ENCODE data around the gene UBFD1.

Gene UBFD1

GRCh38 chr16:23527961-23528643 is 29.4 kb upstream of the UBFD1 start:
- no peak for DNase-seq (ENCODE audit: low read depth)
- no peak overlapping the region for H3K4me3 ChIP-seq (ENCODE audit: low read depth, low read length)
- TF ChIP-seq CTCF (IDR thresholded peaks at IDR 0.05; ENCODE audit: low read depth, low read length, missing control alignments) = no peak

- no peak for TF ChIP-seq CTCF (IDR thresholded peaks at IDR 0.05; ENCODE audit: low read depth, low read length, missing control alignments)
- H3K4me3 ChIP-seq (ENCODE audit: low read depth, low read length) = no peak overlapping the region
- no peak for DNase-seq (ENCODE audit: low read depth)
Measured at GRCh38 chr16:23528644-23529310, 28.8 kb upstream of the UBFD1 start.

- no peak for TF ChIP-seq CTCF (IDR thresholded peaks at IDR 0.05; ENCODE audit: low read depth, low read length, missing control alignments)
- DNase-seq (ENCODE audit: low read depth) = no peak
- no peak overlapping the region for H3K4me3 ChIP-seq (ENCODE audit: low read depth, low read length)
Measured at GRCh38 chr16:23530062-23530461, 27.5 kb upstream of the UBFD1 start.

- no peak for TF ChIP-seq CTCF (IDR thresholded peaks at IDR 0.05; ENCODE audit: low read depth, low read length, missing control alignments)
- no peak overlapping the region for H3K4me3 ChIP-seq (ENCODE audit: low read depth, low read length)
- DNase-seq (ENCODE audit: low read depth) = no peak
Measured at GRCh38 chr16:23532448-23532847, 25.1 kb upstream of the UBFD1 start.

GRCh38 chr16:23534868-23535860 is 22.4 kb upstream of the UBFD1 start:
- TF ChIP-seq CTCF (IDR thresholded peaks at IDR 0.05; ENCODE audit: low read depth, low read length, missing control alignments) = no peak
- DNase-seq (ENCODE audit: low read depth) = no peak
- no peak overlapping the region for H3K4me3 ChIP-seq (ENCODE audit: low read depth, low read length)

GRCh38 chr16:23535901-23536300 is 21.6 kb upstream of the UBFD1 start:
- no peak for DNase-seq (ENCODE audit: low read depth)
- no peak overlapping the region for H3K4me3 ChIP-seq (ENCODE audit: low read depth, low read length)
- no peak for TF ChIP-seq CTCF (IDR thresholded peaks at IDR 0.05; ENCODE audit: low read depth, low read length, missing control alignments)

Measured in GM12864 (cell line).